K562 (cell line): ENCODE data around the gene KDELR3. TPM values are rescaled to one million over a fixed set of nuclear protein-coding genes. Genes with fewer than 3 reads are reported as not detected.

Experiments used
- CREM ChIP-seq: IDR thresholded peaks from 2 replicates; pipeline ENCODE4 v1.6.1; 2014; ENCODE audit warnings: antibody characterized with exemption, low read depth
- DDX20 ChIP-seq: fragments of 450-650 bp; IDR thresholded peaks from 2 replicates; pipeline ENCODE4 v1.6.1; 2016; ENCODE audit warnings: missing genetic modification characterization, low read depth, mild to moderate bottlenecking, missing compliant biosample characterization, moderate library complexity
- DMBX1 ChIP-seq: fragments of 250-450 bp; sonication (Bioruptor Pico); IDR thresholded peaks from 2 replicates; pipeline ENCODE4 v1.8.0; 2022; ENCODE audit warnings: inconsistent platforms, mild to moderate bottlenecking, moderate library complexity, borderline replicate concordance
- ESRRB ChIP-seq: fragments of 250-450 bp; sonication (Bioruptor Pico); IDR thresholded peaks from 2 replicates; pipeline ENCODE4 v1.5.0; 2020; ENCODE audit warnings: mild to moderate bottlenecking, moderate library complexity, borderline replicate concordance
- ZNF354B ChIP-seq: fragments of 250-450 bp; sonication (Bioruptor Pico); IDR thresholded peaks from 2 replicates; pipeline ENCODE4 v1.4.0; 2020
- polyA plus RNA-seq, 8 experiments: library from polyadenylated mRNA; depleted of rRNA in 4 of 8; stranded (reverse) in 5 of 8; unstranded in 3 of 8; fragments of >200 nt; fragmentation: Nextera tagmentation in 2 of 8; fragmentation: Illumina TruSeq in 1 of 8; extraction: Ambion mirVana in 2 of 8; extraction: Trizol in 1 of 8; gene quantifications; 2 replicates each; pipeline versions ENCODE4 v1.2.1 to v1.2.3, GENCODE V29; 2011 to 2014; ENCODE audit warnings: inconsistent platforms in 1 of 8, missing spikeins in 1 of 8
- total RNA-seq, 7 experiments: library from RNA; depleted of rRNA in 6 of 7; stranded (reverse); fragments of >200 nt in 6 of 7; fragmentation: Illumina TruSeq in 2 of 7; extraction: Trizol in 2 of 7; gene quantifications; 2 replicates each; pipeline versions ENCODE4 v1.2.1 to v1.2.3, GENCODE V29; 2011 to 2021; ENCODE audit warnings: low replicate concordance in 1 of 7
- TF ChIP-seq, protein P1 (sequence below), 3 experiments: fragments of 200-800 bp in 1 of 3; fragments of 250-450 bp in 1 of 3; fragments of 450-650 bp in 1 of 3; sonication (Bioruptor Pico) in 1 of 3; sonication (Bioruptor generic) in 1 of 3; formaldehyde crosslinking in 1 of 3; IDR thresholded peaks; 2 replicates each; pipeline versions ENCODE4 v1.6.1 to v1.8.0; 2016 to 2022; ENCODE audit warnings: mild to moderate bottlenecking in 2 of 3, missing genetic modification characterization in 2 of 3, missing compliant biosample characterization in 1 of 3, moderate library complexity in 1 of 3
- TF ChIP-seq, protein P2 (sequence below), 2 experiments: fragments of 450-650 bp; IDR thresholded peaks; 2 replicates each; pipeline ENCODE4 v1.6.1; 2016; ENCODE audit warnings: mild to moderate bottlenecking in 2 of 2, borderline replicate concordance in 1 of 2, low read depth in 1 of 2, moderate library complexity in 1 of 2
- TF ChIP-seq, protein P3 (sequence below): fragments of 450-650 bp; conservative IDR thresholded peaks from 2 replicates; pipeline ENCODE4 v1.6.1; 2016; ENCODE audit warnings: missing genetic modification characterization, low read depth, mild to moderate bottlenecking, control low read depth, missing compliant biosample characterization
- TF ChIP-seq, protein P4 (sequence below), 3 experiments: IDR thresholded peaks in 2 of 3; conservative IDR thresholded peaks in 1 of 3; 2 replicates each; pipeline ENCODE4 v1.5.1; 2011 to 2012; ENCODE audit warnings: low read length in 3 of 3, mild to moderate bottlenecking in 3 of 3, control low read depth in 2 of 3, improper control_type of control experiment in 1 of 3, inconsistent platforms in 1 of 3, low read depth in 1 of 3, mixed read lengths in 1 of 3, moderate library complexity in 1 of 3; ENCODE audit not compliant: insufficient read depth in 2 of 3

KDELR3 gene
- total and polyA plus RNA-seq, 9 of the 15 experiments (the other 6 are each of a cell fraction or from before 2014, with no cell fraction given): 7.1 to 44.8 (median 9.6) TPM

DNA sequence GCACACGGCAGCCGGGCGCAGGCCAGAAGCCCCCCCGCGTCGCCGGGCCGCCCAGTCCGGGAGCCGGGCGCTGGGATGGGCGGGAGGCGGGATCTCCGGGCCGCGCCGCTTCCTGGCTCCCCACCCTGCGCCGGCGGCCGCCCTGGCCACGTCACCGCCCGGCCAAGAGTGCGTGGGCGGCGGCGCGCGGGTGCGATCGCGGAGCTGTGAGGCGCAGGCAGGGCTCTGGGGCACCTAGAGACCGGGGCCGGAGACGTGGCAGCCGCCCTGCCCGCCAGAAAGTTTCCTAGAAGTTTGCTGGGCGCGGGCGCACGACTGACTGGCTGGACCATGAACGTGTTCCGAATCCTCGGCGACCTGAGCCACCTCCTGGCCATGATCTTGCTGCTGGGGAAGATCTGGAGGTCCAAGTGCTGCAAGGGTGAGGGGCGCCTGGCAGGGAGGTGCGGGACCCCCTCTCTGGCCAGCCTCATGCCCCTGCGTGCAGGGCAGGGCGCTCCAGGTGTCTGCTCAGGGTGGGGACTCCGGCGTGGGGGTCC, at the start of gene KDELR3 (continued):
- TF ChIP-seq, protein P1, sequence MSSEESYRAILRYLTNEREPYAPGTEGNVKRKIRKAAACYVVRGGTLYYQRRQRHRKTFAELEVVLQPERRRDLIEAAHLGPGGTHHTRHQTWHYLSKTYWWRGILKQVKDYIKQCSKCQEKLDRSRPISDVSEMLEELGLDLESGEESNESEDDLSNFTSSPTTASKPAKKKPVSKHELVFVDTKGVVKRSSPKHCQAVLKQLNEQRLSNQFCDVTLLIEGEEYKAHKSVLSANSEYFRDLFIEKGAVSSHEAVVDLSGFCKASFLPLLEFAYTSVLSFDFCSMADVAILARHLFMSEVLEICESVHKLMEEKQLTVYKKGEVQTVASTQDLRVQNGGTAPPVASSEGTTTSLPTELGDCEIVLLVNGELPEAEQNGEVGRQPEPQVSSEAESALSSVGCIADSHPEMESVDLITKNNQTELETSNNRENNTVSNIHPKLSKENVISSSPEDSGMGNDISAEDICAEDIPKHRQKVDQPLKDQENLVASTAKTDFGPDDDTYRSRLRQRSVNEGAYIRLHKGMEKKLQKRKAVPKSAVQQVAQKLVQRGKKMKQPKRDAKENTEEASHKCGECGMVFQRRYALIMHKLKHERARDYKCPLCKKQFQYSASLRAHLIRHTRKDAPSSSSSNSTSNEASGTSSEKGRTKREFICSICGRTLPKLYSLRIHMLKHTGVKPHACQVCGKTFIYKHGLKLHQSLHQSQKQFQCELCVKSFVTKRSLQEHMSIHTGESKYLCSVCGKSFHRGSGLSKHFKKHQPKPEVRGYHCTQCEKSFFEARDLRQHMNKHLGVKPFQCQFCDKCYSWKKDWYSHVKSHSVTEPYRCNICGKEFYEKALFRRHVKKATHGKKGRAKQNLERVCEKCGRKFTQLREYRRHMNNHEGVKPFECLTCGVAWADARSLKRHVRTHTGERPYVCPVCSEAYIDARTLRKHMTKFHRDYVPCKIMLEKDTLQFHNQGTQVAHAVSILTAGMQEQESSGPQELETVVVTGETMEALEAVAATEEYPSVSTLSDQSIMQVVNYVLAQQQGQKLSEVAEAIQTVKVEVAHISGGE (CRISPR knock-in tag; IDR thresholded peaks at IDR 0.05): no peak
- TF ChIP-seq DMBX1 (CRISPR knock-in tag): no peak
- TF ChIP-seq, protein P2, sequence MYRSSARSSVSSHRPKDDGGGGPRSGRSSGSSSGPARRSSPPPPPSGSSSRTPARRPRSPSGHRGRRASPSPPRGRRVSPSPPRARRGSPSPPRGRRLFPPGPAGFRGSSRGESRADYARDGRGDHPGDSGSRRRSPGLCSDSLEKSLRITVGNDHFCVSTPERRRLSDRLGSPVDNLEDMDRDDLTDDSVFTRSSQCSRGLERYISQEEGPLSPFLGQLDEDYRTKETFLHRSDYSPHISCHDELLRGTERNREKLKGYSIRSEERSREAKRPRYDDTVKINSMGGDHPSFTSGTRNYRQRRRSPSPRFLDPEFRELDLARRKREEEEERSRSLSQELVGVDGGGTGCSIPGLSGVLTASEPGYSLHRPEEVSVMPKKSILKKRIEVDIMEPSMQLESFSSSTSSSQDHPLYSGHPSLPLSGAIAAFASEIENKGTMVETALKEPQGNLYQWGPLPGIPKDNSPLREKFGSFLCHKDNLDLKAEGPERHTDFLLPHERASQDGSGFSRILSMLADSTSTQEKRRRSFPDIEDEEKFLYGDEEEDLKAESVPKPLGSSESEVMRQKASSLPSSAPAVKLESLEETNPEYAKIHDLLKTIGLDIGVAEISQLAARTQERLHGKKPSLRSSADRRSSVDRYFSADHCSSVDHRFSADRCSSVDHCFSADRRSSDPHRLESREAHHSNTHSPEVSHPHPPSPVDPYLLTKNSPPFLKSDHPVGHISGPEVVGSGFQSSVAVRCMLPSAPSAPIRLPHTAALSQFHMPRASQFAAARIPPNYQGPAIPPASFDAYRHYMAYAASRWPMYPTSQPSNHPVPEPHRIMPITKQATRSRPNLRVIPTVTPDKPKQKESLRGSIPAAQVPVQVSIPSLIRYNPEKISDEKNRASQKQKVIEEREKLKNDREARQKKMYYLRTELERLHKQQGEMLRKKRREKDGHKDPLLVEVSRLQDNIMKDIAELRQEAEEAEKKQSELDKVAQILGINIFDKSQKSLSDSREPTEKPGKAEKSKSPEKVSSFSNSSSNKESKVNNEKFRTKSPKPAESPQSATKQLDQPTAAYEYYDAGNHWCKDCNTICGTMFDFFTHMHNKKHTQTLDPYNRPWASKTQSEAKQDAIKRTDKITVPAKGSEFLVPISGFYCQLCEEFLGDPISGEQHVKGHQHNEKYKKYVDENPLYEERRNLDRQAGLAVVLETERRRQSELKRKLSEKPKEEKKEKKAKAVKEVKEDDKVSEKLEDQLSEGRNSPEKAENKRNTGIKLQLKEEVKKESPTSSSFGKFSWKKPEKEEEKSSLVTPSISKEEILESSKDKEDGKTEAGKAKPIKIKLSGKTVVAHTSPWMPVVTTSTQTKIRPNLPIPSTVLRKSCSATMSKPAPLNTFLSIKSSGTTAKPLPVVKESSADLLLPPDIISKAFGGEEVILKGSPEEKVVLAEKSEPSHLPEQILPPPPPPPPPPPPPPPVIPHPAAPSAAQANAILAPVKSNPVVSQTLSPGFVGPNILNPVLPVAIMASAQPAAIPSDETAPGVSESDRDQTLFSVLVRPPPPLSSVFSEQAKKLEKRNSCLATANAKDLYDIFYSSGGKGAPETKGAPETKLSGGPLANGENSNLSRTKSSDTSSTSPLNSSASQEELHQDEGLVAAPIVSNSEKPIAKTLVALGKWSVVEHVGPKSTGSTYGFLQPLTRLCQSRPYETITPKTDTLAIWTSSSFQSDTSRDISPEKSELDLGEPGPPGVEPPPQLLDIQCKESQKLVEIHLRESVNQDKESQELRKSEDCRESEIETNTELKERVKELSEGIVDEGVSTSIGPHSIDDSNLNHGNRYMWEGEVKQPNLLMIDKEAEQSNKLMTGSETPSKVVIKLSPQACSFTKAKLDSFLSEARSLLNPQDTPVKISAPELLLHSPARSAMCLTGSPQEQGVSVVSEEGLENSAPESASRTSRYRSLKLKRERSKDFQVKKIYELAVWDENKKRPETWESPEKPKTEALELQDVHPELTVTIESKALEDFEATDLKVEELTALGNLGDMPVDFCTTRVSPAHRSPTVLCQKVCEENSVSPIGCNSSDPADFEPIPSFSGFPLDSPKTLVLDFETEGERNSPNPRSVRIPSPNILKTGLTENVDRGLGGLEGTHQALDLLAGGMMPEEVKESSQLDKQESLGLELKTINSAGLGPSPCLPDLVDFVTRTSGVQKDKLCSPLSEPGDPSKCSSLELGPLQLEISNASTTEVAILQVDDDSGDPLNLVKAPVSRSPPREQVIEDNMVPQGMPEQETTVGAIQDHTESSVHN (IDR thresholded peaks at IDR 0.05; ENCODE audit: borderline replicate concordance in 1 of 2, low read depth in 1 of 2): no peak
- peak; percentile 90 for TF ChIP-seq CREM
- TF ChIP-seq, protein P3, sequence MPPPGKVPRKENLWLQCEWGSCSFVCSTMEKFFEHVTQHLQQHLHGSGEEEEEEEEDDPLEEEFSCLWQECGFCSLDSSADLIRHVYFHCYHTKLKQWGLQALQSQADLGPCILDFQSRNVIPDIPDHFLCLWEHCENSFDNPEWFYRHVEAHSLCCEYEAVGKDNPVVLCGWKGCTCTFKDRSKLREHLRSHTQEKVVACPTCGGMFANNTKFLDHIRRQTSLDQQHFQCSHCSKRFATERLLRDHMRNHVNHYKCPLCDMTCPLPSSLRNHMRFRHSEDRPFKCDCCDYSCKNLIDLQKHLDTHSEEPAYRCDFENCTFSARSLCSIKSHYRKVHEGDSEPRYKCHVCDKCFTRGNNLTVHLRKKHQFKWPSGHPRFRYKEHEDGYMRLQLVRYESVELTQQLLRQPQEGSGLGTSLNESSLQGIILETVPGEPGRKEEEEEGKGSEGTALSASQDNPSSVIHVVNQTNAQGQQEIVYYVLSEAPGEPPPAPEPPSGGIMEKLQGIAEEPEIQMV (tag): no peak
- no peak for TF ChIP-seq DDX20 (tag)
- no peak for TF ChIP-seq ESRRB (CRISPR knock-in tag)
- TF ChIP-seq, protein P4, sequence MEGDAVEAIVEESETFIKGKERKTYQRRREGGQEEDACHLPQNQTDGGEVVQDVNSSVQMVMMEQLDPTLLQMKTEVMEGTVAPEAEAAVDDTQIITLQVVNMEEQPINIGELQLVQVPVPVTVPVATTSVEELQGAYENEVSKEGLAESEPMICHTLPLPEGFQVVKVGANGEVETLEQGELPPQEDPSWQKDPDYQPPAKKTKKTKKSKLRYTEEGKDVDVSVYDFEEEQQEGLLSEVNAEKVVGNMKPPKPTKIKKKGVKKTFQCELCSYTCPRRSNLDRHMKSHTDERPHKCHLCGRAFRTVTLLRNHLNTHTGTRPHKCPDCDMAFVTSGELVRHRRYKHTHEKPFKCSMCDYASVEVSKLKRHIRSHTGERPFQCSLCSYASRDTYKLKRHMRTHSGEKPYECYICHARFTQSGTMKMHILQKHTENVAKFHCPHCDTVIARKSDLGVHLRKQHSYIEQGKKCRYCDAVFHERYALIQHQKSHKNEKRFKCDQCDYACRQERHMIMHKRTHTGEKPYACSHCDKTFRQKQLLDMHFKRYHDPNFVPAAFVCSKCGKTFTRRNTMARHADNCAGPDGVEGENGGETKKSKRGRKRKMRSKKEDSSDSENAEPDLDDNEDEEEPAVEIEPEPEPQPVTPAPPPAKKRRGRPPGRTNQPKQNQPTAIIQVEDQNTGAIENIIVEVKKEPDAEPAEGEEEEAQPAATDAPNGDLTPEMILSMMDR (IDR thresholded peaks at IDR 0.05 in 2 of 3, conservative IDR thresholded peaks at IDR 0.05 in 1 of 3; ENCODE audit: insufficient read depth in 2 of 3, low read depth in 1 of 3, low read length in 3 of 3): no peak
- no peak for TF ChIP-seq ZNF354B (CRISPR knock-in tag)
